ENCODE results near the gene INPP1. TPM values are rescaled to one million over a fixed set of nuclear protein-coding genes. Genes with fewer than 3 reads are reported as not detected.

The INPP1 gene
- total RNA-seq, 4 donors from 2014 or later, result 5.6 to 9.9 (median 8.0) TPM

GRCh38 chr2:190376083-190376482, 32.7 kb downstream of the INPP1 start:
- in situ Hi-C loops (cut with MboI; ENCODE audit: low sequenced_read_pairs in 4 of 4), result loop anchor here in 2 of 4 donors (10.0 kb wide), 2 partner anchors 51 to 291 kb away; no protein-coding TSS in a partner anchor

GRCh38 chr2:190376591-190377245, 33.3 kb downstream of the INPP1 start:
- ATAC-seq, result no peak
- in situ Hi-C loops (cut with MboI; ENCODE audit: low sequenced_read_pairs in 4 of 4), result loop anchor here in 2 of 4 donors (10.0 kb wide), 2 partner anchors 52 to 292 kb away; no protein-coding TSS in a partner anchor

More at GRCh38 chr2:190376083-190376482, 32.7 kb downstream of the INPP1 start:
- Histone ChIP-seq H3K27ac (no peak overlapping the region), H3K36me3 (peaks cover 0 to 2% of the 10 kb centered on the region in 2 donors), H3K9me3 (no peaks in the 10 kb centered on the region), H3K4me1 (peaks cover 0 to 4% of the 10 kb centered on the region in 2 donors), H3K4me3 (no peak overlapping the region), H3K27me3 (no peaks in the 10 kb centered on the region)
- ATAC-seq (no peak), DNase-seq (no peak)
- TF ChIP-seq POLR2A (IDR thresholded peaks at IDR 0.05), result no peak
- TF ChIP-seq, protein P1, sequence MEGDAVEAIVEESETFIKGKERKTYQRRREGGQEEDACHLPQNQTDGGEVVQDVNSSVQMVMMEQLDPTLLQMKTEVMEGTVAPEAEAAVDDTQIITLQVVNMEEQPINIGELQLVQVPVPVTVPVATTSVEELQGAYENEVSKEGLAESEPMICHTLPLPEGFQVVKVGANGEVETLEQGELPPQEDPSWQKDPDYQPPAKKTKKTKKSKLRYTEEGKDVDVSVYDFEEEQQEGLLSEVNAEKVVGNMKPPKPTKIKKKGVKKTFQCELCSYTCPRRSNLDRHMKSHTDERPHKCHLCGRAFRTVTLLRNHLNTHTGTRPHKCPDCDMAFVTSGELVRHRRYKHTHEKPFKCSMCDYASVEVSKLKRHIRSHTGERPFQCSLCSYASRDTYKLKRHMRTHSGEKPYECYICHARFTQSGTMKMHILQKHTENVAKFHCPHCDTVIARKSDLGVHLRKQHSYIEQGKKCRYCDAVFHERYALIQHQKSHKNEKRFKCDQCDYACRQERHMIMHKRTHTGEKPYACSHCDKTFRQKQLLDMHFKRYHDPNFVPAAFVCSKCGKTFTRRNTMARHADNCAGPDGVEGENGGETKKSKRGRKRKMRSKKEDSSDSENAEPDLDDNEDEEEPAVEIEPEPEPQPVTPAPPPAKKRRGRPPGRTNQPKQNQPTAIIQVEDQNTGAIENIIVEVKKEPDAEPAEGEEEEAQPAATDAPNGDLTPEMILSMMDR (IDR thresholded peaks at IDR 0.05 in 4 of 5, conservative IDR thresholded peaks at IDR 0.05 in 1 of 5), result no peak
- intact Hi-C loops (cut with DNase I; ENCODE audit: low total_unique reads), result no loop called here

GRCh38 chr2:190378880-190379237, 35.5 kb downstream of the INPP1 start:
- intact Hi-C loops (cut with DNase I; ENCODE audit: low total_unique reads) (no loop called here), in situ Hi-C loops (cut with MboI; ENCODE audit: low sequenced_read_pairs in 4 of 4) (loop anchor here in 2 of 4 donors (10.0 kb wide), 2 partner anchors 54 to 294 kb away; no protein-coding TSS in a partner anchor)
- no peak overlapping the region for H3K27ac ChIP-seq

More at GRCh38 chr2:190376591-190377245, 33.3 kb downstream of the INPP1 start:
- Histone ChIP-seq H3K4me3 (no peak overlapping the region), H3K4me1 (peaks cover 0 to 4% of the 10 kb centered on the region in 2 donors), H3K27me3 (no peaks in the 10 kb centered on the region), H3K9me3 (no peaks in the 10 kb centered on the region), H3K27ac (no peak overlapping the region), H3K36me3 (no peaks in the 10 kb centered on the region)
- DNase-seq, result no peak
- intact Hi-C loops (cut with DNase I; ENCODE audit: low total_unique reads), result no loop called here
- no peak for TF ChIP-seq POLR2A (IDR thresholded peaks at IDR 0.05)
- TF ChIP-seq, protein P1 (IDR thresholded peaks at IDR 0.05 in 4 of 5, conservative IDR thresholded peaks at IDR 0.05 in 1 of 5), result no peak

DNA sequence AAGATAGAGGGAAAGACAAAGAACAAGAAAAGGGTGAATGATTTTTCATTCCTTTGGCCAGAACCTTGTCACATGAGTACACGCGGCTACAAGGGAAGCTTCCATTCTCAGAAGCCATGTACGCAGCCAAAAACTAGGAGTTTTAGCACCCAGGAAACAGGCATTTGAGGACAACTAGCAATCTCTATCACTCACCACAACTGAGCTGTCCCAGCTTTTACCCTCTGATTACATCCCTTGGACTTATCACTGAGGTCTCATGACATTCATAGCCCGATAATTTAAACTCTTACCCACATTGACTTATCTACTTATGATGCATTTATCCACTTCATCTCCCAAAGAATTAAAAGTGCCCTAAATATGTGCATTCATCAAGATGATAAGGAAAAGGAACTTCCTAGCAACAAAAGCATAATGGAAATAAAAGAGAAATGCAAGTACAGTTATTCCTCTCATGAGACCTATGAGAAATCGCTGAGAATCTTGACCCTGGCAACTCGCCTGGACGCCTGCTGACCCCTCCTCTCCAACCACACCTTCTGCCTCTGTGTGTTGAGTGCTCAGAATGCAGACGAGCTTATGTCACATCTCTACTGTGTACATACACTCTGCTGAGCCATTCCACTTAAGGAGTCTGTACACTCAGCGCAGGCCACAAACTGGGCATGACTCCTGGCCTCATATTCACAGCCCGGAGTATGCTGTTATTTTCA, 36.0 kb downstream of the INPP1 start:
- no peaks in the 10 kb centered on the region for H3K9me3 ChIP-seq
- H3K4me3 ChIP-seq, result no peak overlapping the region
- DNase-seq (no peak), ATAC-seq (no peak)
- intact Hi-C loops (cut with DNase I; ENCODE audit: low total_unique reads), result no loop called here
- no peaks in the 10 kb centered on the region for H3K4me1 ChIP-seq
- H3K27me3 ChIP-seq, result no peaks in the 10 kb centered on the region
- in situ Hi-C loops (cut with MboI; ENCODE audit: low sequenced_read_pairs in 4 of 4), result loop anchor here in 2 of 4 donors (10.0 kb wide), 2 partner anchors 55 to 295 kb away; no protein-coding TSS in a partner anchor
- H3K36me3 ChIP-seq, result no peaks in the 10 kb centered on the region
- no peak for TF ChIP-seq POLR2A (IDR thresholded peaks at IDR 0.05)
- TF ChIP-seq, protein P1 (IDR thresholded peaks at IDR 0.05 in 4 of 5, conservative IDR thresholded peaks at IDR 0.05 in 1 of 5), result no peak
- H3K27ac ChIP-seq, result no peak overlapping the region

More at GRCh38 chr2:190378880-190379237, 35.5 kb downstream of the INPP1 start:
- no peaks in the 10 kb centered on the region for H3K36me3 ChIP-seq
- no peaks in the 10 kb centered on the region for H3K27me3 ChIP-seq
- no peak for ATAC-seq
- no peaks in the 10 kb centered on the region for H3K9me3 ChIP-seq
- DNase-seq, result no peak
- no peak overlapping the region for H3K4me3 ChIP-seq
- no peak for TF ChIP-seq POLR2A (IDR thresholded peaks at IDR 0.05)
- TF ChIP-seq, protein P1 (IDR thresholded peaks at IDR 0.05 in 4 of 5, conservative IDR thresholded peaks at IDR 0.05 in 1 of 5), result no peak
- H3K4me1 ChIP-seq, result no peaks in the 10 kb centered on the region

Measured in gastrocnemius medialis (tissue), 4 donors.